Astrocyte (in vitro differentiated cells and primary cell): ENCODE results near the gene SFXN3.

Experiments
- EZH2 ChIP-seq: IDR thresholded peaks from 2 replicates; pipeline ENCODE4 v1.6.1; 2012; ENCODE audit warnings: mild to moderate bottlenecking, low read length, inconsistent platforms; ENCODE audit not compliant: insufficient read depth
- TF ChIP-seq, protein P1 (sequence below): IDR thresholded peaks from 2 replicates; pipeline ENCODE4 v1.5.1; 2011; ENCODE audit warnings: low read depth, mild to moderate bottlenecking, inconsistent platforms, low read length, moderate library complexity; ENCODE audit not compliant: insufficient read depth

DNA sequence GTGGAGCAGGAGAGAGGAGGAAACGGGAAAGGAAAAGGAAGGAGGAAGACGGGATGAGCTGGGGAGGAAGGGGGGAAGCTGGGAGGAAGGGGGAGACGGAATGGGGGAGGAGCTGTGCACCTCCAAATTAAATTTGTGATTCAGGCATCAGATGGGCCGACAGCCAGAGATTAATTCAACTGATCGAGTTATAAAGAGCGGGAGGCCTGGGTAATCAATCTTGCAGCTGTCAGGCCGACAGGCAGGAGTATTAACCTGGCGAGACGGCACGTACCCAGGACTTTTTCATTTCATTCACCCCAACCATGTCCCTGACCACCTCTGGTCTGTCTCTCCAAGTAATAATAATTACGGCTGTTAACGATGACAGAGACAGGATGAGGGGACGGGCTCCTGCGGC, 56.9 kb downstream of the SFXN3 start:
- TF ChIP-seq, protein P1, sequence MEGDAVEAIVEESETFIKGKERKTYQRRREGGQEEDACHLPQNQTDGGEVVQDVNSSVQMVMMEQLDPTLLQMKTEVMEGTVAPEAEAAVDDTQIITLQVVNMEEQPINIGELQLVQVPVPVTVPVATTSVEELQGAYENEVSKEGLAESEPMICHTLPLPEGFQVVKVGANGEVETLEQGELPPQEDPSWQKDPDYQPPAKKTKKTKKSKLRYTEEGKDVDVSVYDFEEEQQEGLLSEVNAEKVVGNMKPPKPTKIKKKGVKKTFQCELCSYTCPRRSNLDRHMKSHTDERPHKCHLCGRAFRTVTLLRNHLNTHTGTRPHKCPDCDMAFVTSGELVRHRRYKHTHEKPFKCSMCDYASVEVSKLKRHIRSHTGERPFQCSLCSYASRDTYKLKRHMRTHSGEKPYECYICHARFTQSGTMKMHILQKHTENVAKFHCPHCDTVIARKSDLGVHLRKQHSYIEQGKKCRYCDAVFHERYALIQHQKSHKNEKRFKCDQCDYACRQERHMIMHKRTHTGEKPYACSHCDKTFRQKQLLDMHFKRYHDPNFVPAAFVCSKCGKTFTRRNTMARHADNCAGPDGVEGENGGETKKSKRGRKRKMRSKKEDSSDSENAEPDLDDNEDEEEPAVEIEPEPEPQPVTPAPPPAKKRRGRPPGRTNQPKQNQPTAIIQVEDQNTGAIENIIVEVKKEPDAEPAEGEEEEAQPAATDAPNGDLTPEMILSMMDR = no peak
- no peak for TF ChIP-seq EZH2
